HCT116 (cell line): ENCODE results near the gene TICAM1. TPM values are rescaled to one million over a fixed set of nuclear protein-coding genes. Genes with fewer than 3 reads are reported as not detected.

ENCODE experiments used
- ATAC-seq: fragments of 200-7000 bp; cut with Tn5 transposase; 2 replicates; pipeline ENCODE4 v1.9.1; 2020; ENCODE audit warnings: mild to moderate bottlenecking, moderate library complexity
- BruUV-seq: library from RNA; stranded (reverse); fragments of 400-500 nt; replicated peaks from 2 replicates; lab custom pipeline; 2021; lab: Mats Ljungman, UMichigan
- CTCF ChIA-PET: fragments of 300-600 bp; sonication (Branson Sonifier 250); formaldehyde crosslinking; loops from one replicate; lab custom pipeline; 2021; ENCODE audit warnings: antibody characterized with exemption; lab: Charles Lee
- POLR2A ChIA-PET: fragments of 300-600, 350-600 bp; sonication (Branson Sonifier 250); formaldehyde crosslinking; loops from one replicate; lab custom pipeline; 2021; ENCODE audit warnings: antibody characterized with exemption; lab: Charles Lee
- RAD21 ChIA-PET, 2 experiments: fragments of 300-600 bp; sonication (Branson Sonifier 250); formaldehyde crosslinking; loops; one replicate each; lab custom pipeline; 2023; ENCODE audit warnings: low total read pairs in 2 of 2; ENCODE audit not compliant: uncharacterized antibody in 2 of 2, unreplicated experiment in 2 of 2, low non-redundant PET in 1 of 2; lab: Charles Lee
- DNase-seq: peaks from one replicate; pipeline ENCODE4 v3.0.0-alpha.2; 2010; ENCODE audit warnings: low read depth, low spot score
- H2AFZ ChIP-seq: fragments of 200-600 bp; shearing (Covaris generic), sonication (generic); 2 replicates; pipeline ENCODE4 v1.6.1; 2017; ENCODE audit warnings: low read depth, mixed run types, mixed read lengths, antibody characterized with exemption, low read length; ENCODE audit not compliant: poor library complexity, severe bottlenecking
- H3K27ac ChIP-seq: 2 replicates; pipeline ENCODE4 v1.5.1; 2012; ENCODE audit warnings: low read depth, low read length
- H3K27me3 ChIP-seq: fragments of 200-600 bp; sonication (generic); 2 replicates; pipeline ENCODE4 v1.6.1; 2016; ENCODE audit warnings: mixed run types, low read length, mixed read lengths; ENCODE audit not compliant: insufficient read depth
- H3K36me3 ChIP-seq, 2 experiments: fragments of 200-500 bp in 1 of 2; fragments of 200-600 bp in 1 of 2; sonication (Bioruptor generic) in 1 of 2; sonication (generic) in 1 of 2; 2 replicates each; pipeline versions ENCODE4 v1.5.1 to v1.6.1; 2014 to 2016; ENCODE audit warnings: low read length in 2 of 2, inconsistent platforms in 1 of 2, mixed read lengths in 1 of 2, mixed run types in 1 of 2; ENCODE audit not compliant: insufficient read depth in 2 of 2, control insufficient read depth in 1 of 2
- H3K4me1 ChIP-seq, 2 experiments: fragments of 200-600 bp in 1 of 2; sonication (generic) in 1 of 2; 2 replicates each; pipeline versions ENCODE4 v1.5.1 to v1.6.1; 2012 to 2017; ENCODE audit warnings: low read length in 2 of 2, inconsistent platforms in 1 of 2, mild to moderate bottlenecking in 1 of 2, mixed read lengths in 1 of 2, mixed run types in 1 of 2, moderate library complexity in 1 of 2; ENCODE audit not compliant: insufficient read depth in 2 of 2, control insufficient read depth in 1 of 2
- H3K4me2 ChIP-seq: fragments of 200-600 bp; sonication (generic); 2 replicates; pipeline ENCODE4 v1.6.1; 2017; ENCODE audit warnings: mixed run types, low read length, mixed read lengths
- H3K4me3 ChIP-seq, 2 experiments: fragments of 200-600 bp in 1 of 2; sonication (generic) in 1 of 2; replicated peaks in 1 of 2; 2 replicates each; pipeline ENCODE4 v1.5.1; 2011 to 2016; ENCODE audit warnings: low read length in 2 of 2, control low read depth in 1 of 2, low read depth in 1 of 2, mild to moderate bottlenecking in 1 of 2, mixed read lengths in 1 of 2, mixed run types in 1 of 2
- H3K79me2 ChIP-seq: fragments of 200-600 bp; sonication (generic); 2 replicates; pipeline ENCODE4 v1.6.1; 2017; ENCODE audit warnings: mild to moderate bottlenecking, mixed run types, low read length, moderate library complexity, mixed read lengths; ENCODE audit not compliant: insufficient read depth
- H3K9ac ChIP-seq: fragments of 200-600 bp; sonication (generic); 2 replicates; pipeline ENCODE4 v1.6.1; 2016; ENCODE audit warnings: low read length, mixed read lengths
- H3K9me2 ChIP-seq: fragments of 200-600 bp; sonication (generic), shearing (Covaris generic); 2 replicates; pipeline ENCODE4 v1.6.1; 2017; ENCODE audit warnings: mixed run types, mild to moderate bottlenecking, moderate library complexity; ENCODE audit not compliant: insufficient read depth
- H3K9me3 ChIP-seq, 2 experiments: fragments of 200-500 bp in 1 of 2; fragments of 200-600 bp in 1 of 2; sonication (Bioruptor generic) in 1 of 2; sonication (generic) in 1 of 2; 2 replicates each; pipeline ENCODE4 v1.6.1; 2014 to 2017; ENCODE audit warnings: low read length in 2 of 2, mixed read lengths in 2 of 2, inconsistent platforms in 1 of 2, low read depth in 1 of 2, mild to moderate bottlenecking in 1 of 2, mixed run types in 1 of 2, moderate library complexity in 1 of 2; ENCODE audit not compliant: control insufficient read depth in 1 of 2, insufficient read depth in 1 of 2
- H4K20me1 ChIP-seq: fragments of 200-600 bp; sonication (generic), shearing (Covaris generic); 2 replicates; pipeline ENCODE4 v1.6.1; 2017; ENCODE audit warnings: mixed run types, mild to moderate bottlenecking, moderate library complexity; ENCODE audit not compliant: insufficient read depth
- ATF3 ChIP-seq: IDR thresholded peaks from 2 replicates; pipeline ENCODE4 v1.6.1; 2012
- CTCF ChIP-seq, 3 experiments: fragments of 200-600 bp in 1 of 3; sonication (generic) in 1 of 3; IDR thresholded peaks in 2 of 3; conservative IDR thresholded peaks in 1 of 3; 2 replicates each; pipeline ENCODE4 v1.5.1; 2012 to 2017; ENCODE audit warnings: low read depth in 2 of 3, low read length in 2 of 3, antibody characterized with exemption in 1 of 3, borderline replicate concordance in 1 of 3, control low read depth in 1 of 3, mild to moderate bottlenecking in 1 of 3, mixed read lengths in 1 of 3, mixed run types in 1 of 3, moderate library complexity in 1 of 3; ENCODE audit not compliant: insufficient read depth in 1 of 3
- EGR1 ChIP-seq: IDR thresholded peaks from 2 replicates; pipeline ENCODE4 v1.6.1; 2012; ENCODE audit warnings: low read depth
- JUND ChIP-seq: IDR thresholded peaks from 2 replicates; pipeline ENCODE4 v1.6.1; 2012
- MAX ChIP-seq: IDR thresholded peaks from 2 replicates; pipeline ENCODE4 v1.6.1; 2012
- POLR2A ChIP-seq: IDR thresholded peaks from 2 replicates; pipeline ENCODE4 v1.7.0; 2011; ENCODE audit warnings: borderline replicate concordance; ENCODE audit not compliant: insufficient read depth, insufficient read length; ENCODE audit errors: extremely low read depth
- POLR2AphosphoS5 ChIP-seq: IDR thresholded peaks from 2 replicates; pipeline ENCODE4 v1.6.1; 2011; ENCODE audit warnings: mild to moderate bottlenecking, low read depth, low read length, moderate library complexity
- RAD21 ChIP-seq: IDR thresholded peaks from 2 replicates; pipeline ENCODE4 v1.6.1; 2012; ENCODE audit warnings: low read depth, mild to moderate bottlenecking
- REST ChIP-seq: IDR thresholded peaks from 2 replicates; pipeline ENCODE4 v1.6.1; 2012; ENCODE audit warnings: low read depth
- SP1 ChIP-seq: IDR thresholded peaks from 2 replicates; pipeline ENCODE4 v1.6.1; 2012; ENCODE audit warnings: low read depth
- SRF ChIP-seq: IDR thresholded peaks from 2 replicates; pipeline ENCODE4 v1.6.1; 2012; ENCODE audit warnings: low read depth
- TCF7L2 ChIP-seq: IDR thresholded peaks from 2 replicates; pipeline ENCODE4 v1.7.0; 2011; ENCODE audit warnings: borderline replicate concordance, inconsistent platforms; ENCODE audit not compliant: insufficient read depth, insufficient read length; ENCODE audit errors: extremely low read depth
- YY1 ChIP-seq: IDR thresholded peaks from 2 replicates; pipeline ENCODE4 v1.6.1; 2011; ENCODE audit warnings: low read length, low read depth, moderate library complexity, mild to moderate bottlenecking; ENCODE audit not compliant: insufficient replicate concordance; ENCODE audit errors: extremely low read depth
- ZBTB33 ChIP-seq: IDR thresholded peaks from 2 replicates; pipeline ENCODE4 v1.6.1; 2011; ENCODE audit warnings: mild to moderate bottlenecking, low read length, moderate library complexity; ENCODE audit not compliant: insufficient replicate concordance; ENCODE audit errors: extremely low read depth
- ZNF274 ChIP-seq: fragments of 200-500 bp; sonication (Bioruptor generic); IDR thresholded peaks from 2 replicates; pipeline ENCODE4 v1.6.1; 2014; ENCODE audit warnings: mild to moderate bottlenecking, low read depth, low read length, inconsistent platforms
- intact Hi-C: fragments of 100-400 bp; cut with micrococcal nuclease; formaldehyde crosslinking; loops from 2 replicates; pipeline ENCODE4 v1.10.0; 2022
- total RNA-seq: library from RNA; stranded (reverse); gene quantifications from one replicate; pipeline ENCODE4 v1.2.1, GENCODE V29; 2021; ENCODE audit not compliant: unreplicated experiment

The TICAM1 gene
- total RNA-seq, 1 experiment from 2014 or later: 28.7 TPM

- Histone ChIP-seq H3K4me1 (peaks cover 12 to 20% of the 10 kb centered on the region in 2 experiments), H3K79me2 (peaks cover 48% of the 10 kb centered on the region), H3K4me3 (peak within 1 kb of the TSS; percentile 75 to 87), H3K27ac (peak within 1 kb of the TSS; percentile 97), H3K27me3 (no peaks in the 10 kb centered on the region), H3K9ac (peak within 1 kb of the TSS; percentile 97), H3K36me3 (peaks cover 10 to 25% of the 10 kb centered on the region in 2 experiments; a peak in 3 of 4 replicates), H4K20me1 (peaks cover 6% of the 10 kb centered on the region; the same call in 1 of the 2 replicates), H3K9me2 (no peaks in the 10 kb centered on the region), H3K9me3 (no peaks in the 10 kb centered on the region), H2AFZ (peak within 1 kb of the TSS; percentile 98), H3K4me2 (peak within 1 kb of the TSS; percentile 98)
- no peak for TF ChIP-seq ZNF274
- TF ChIP-seq CTCF (IDR thresholded peaks at IDR 0.05 in 2 of 3, conservative IDR thresholded peaks at IDR 0.05 in 1 of 3; ENCODE audit: borderline replicate concordance in 1 of 3, insufficient read depth in 1 of 3, low read depth in 2 of 3, low read length in 2 of 3): peak; percentile 97 to 99 (median 97)
- peak; percentile 91 for TF ChIP-seq EGR1
- TF ChIP-seq TCF7L2: peak; percentile 22
- TF ChIP-seq REST: no peak
- TF ChIP-seq SRF: peak; percentile 88
- TF ChIP-seq RAD21: peak; percentile 96
- TF ChIP-seq JUND: no peak
- peak; percentile 90 for TF ChIP-seq SP1
- 0 out of 2 replicates have a peak, but pooled peaks have one; percentile 43 for TF ChIP-seq MAX
- TF ChIP-seq POLR2AphosphoS5: peak; percentile 79
- TF ChIP-seq ATF3: no peak
- no peak for TF ChIP-seq ZBTB33
- TF ChIP-seq YY1: peak; percentile 99
- peak; percentile 62 for TF ChIP-seq POLR2A
- intact Hi-C loops: loop anchor here (1.0 to 2.0 kb wide), 3 partner anchors 59 to 121 kb away; partner anchors contain the start of gene MYDGF
- ChIA-PET POLR2A (interaction anchor here (0.6 to 1.9 kb wide), 7 partner anchors 54 to 929 kb away, joined by 3 to 14 read pairs (median 3); partner anchors contain the start of genes CATSPERD and LONP1), RAD21 (interaction anchor here (0.6 to 1.3 kb wide), 9 partner anchors 15 to 178 kb away, joined by 3 to 13 read pairs (median 4); partner anchors contain the start of gene KDM4B (in 1 of the 2)), CTCF (interaction anchor here (0.6 to 3.4 kb wide), 34 partner anchors 9 to 804 kb away, joined by 3 to 94 read pairs (median 4); partner anchors contain the start of genes CHAF1A and PLIN3)
- ATAC-seq: peak; percentile 94
- BruUV-seq: no TSS peak
- peak; percentile 100 for DNase-seq
Observed at GRCh38 chr19:4791183-4792018, 40.1 kb downstream of the TICAM1 start, which contains the start of gene FEM1A. Gene FEM1A (plus strand): TSS chr19:4791734. CDS start chr19:4791855, 121 bp downstream.
